Pons (tissue), 1 donor: ENCODE data around the gene TIAM2.

Experiments
- DNase-seq: peaks from one replicate; pipeline ENCODE4 v3.0.0-alpha.2; 2016; ENCODE audit warnings: low spot score

Gene TIAM2

DNA sequence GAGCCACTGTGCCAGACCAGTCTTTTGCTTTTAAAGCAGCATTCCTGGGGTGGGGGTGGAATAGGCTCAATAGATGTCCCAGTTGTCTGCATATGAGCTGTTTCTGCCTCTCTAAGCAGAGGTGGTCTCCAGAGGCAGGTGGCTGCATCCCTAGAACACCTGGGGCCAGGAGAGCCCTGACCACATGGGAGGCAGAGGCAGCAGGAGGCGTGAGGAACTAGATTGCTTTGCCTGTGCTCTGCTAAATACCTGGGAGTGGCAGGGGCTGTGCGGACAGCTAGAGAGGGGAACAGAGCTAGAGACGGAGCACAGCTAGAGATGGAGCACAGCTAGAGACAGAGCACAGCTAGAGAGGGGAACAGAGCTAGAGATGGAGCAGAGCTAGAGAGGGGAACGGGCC, 239.6 kb downstream of the TIAM2 start:
- DNase-seq = no peak

DNA sequence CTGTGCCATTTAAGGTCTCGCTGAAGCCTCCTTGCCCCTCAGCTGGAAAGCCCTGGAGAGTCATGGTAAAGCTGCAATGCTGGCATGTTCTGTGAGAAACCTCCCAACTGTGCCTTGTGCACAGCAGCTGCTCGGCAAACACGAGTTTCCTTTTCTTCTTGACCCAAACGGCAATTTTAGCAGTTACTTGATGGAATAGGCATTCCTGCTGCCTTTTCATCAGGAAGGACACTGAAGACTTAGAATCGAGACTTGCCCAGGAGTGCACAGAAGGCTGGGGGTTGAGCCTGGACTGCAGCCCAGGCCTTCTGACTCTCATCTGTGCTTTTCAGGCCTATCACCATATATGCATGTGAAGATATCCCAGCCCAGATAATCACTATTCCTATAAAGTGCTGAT, 240.0 kb downstream of the TIAM2 start:
- DNase-seq = no peak

DNA sequence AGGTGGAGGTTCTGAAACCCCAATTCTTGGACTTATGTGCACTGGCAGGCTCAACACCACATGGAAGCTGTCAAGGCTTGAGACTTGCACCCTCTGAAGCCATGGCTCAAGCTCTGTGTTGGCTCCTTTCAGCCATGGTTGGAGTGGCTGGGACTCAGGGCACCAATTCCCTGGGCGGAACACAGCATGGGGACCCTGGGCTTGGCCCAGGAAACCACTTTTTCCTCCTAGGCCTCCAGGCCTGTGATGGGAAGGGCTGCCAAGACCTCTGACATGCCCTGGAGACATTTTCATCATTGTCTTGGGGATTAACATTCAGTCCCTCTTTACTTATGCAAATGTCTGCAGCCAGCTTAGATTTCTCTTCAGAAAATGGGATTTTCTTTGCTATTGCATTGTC, 242.5 kb downstream of the TIAM2 start:
- no peak for DNase-seq

DNA sequence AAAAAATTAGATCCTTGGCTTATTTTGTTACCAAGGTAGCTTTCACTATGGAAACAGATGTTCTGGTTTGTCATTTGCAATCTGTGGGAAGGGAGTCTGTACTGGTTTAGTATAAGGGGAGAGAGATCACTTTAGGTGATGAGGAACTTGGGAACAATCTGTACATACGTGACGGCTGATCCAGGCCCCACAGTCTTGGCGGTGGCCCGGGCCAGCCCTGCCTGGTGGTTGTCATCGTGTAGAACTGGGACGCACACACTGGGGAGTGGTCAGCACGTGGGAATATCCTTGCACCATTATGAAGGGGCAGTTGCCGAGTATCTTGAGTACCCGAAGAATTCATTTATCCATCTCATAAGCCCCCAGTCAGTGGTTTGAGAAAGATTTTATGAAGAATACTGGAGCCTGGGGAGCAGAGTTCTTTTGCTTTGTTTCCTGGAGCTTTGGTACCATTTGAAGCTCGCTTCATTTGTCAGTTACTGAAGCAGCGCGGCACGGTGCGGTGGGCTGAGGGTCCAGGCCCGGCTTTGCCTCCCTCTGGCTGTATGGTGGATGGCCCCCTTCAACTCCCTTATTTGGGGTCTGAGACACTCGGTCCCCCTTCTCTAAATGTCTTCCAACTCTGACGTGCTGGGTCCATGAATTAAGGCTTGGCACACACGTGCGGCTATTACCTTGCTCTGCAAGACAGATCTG, 245.9 kb downstream of the TIAM2 start:
- DNase-seq = no peak

DNA sequence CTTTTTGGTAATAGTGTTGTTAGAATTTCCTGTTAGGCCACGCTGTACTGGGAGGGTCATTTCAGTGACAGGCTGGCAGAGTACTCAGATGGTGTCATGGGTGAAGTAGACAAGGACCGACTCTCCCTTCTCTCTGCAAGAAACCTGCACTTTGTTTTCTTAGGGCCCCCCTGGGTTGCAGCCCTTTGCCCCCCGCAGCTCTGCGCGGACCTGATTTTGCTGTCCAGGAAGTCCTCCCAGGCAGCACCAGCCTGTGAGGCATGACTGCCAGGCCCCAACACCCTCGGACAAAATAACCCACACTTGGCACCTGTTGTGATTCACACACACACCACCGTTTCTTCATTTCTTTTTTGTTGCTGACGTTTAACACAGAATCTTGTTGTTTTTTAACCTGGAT, 246.9 kb downstream of the TIAM2 start:
- no peak for DNase-seq

DNA sequence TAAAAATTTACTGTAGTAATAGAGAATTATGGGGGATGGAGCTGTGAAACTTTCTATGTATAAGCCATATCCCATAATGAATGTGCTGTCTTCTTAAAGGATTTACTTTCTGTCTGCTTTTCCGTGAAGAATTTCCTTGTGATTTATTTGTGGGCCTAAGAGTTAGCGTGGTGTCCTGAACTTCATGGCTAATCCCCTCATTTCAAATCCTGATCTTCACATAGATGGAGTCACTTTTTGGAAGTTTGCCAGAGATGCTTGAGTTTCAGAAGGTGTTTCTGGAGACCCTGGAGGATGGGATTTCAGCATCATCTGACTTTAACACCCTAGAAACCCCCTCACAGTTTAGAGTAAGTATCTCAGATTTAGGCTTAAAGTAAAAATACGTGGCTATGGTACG, 249.3 kb downstream of the TIAM2 start:
- DNase-seq = no peak

DNA sequence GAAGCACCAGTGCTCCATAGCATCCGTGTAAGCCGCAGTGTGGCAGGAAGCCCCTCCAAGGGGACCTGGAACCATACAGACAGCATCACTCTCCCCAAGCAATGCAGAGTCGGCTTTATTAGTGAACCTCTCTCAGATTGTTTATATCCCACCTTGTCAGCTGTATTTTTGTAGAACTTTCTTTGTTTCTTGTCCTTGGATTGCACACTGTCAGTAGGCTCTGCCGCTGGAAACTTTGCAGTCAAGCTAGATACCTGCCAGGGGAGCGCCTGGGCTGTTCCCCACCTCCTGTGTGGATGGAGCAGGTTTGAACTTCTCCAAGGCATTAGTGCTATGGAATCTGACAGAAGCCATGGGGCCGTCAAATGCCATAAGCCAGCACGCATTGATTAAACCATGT, 250.1 kb downstream of the TIAM2 start:
- no peak for DNase-seq

DNA sequence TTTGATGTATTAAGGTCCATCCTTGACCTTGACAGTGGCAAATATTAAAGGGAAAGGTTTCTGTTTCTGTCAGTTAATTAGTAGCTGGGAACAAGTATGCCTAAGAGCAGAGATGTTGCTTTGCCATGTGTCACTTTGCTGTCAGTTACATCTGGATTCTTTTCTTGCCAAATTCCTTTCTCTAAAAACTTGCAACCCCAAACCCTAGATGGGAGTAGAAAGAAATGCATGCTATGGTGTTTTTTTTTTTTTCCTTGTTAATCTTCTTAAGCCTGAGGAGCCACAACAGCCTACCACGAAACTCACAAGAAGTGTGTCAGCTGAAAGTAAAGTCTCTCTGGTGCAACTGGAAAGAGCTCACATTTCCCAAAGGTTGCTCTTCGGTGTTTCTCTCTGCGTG, 250.7 kb downstream of the TIAM2 start:
- no peak for DNase-seq

DNA sequence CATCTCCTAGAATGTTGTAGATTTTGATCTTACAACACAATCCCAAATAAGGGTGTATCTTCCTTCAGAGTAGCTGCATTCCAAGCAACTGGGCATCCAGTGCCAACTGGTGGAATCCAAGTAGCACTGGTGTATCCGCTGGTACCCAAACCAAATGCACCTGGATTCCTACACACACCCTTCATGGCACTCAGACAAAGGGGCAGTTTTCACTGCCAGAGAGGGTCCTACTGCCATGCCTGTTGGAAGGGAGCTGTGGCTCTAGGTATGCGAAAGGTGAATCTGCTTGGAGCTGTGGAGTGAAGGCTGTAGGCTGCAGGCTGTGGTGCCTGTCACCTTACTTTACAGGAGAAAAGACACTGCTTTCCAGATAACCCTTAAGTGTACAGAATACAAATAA, 251.7 kb downstream of the TIAM2 start:
- DNase-seq = no peak

DNA sequence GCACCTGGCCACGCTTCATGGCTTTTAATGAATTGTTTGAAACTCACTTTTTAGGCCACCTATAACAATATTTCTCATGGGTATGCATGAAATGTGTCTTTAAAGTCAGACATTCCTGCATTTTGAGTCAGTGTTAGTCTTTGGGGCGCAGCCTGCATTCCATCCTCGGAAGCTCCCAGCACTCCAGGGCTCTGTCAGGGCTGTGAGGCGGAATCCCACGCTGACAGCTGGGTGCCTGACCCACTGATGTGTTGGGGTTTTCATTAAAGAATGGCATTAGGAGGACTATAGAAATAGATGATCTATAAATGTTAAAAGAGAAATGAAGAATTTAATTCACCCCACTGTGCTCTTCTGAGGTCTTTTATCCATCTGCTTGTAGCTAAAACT, 252.5 kb downstream of the TIAM2 start:
- DNase-seq = no peak

DNA sequence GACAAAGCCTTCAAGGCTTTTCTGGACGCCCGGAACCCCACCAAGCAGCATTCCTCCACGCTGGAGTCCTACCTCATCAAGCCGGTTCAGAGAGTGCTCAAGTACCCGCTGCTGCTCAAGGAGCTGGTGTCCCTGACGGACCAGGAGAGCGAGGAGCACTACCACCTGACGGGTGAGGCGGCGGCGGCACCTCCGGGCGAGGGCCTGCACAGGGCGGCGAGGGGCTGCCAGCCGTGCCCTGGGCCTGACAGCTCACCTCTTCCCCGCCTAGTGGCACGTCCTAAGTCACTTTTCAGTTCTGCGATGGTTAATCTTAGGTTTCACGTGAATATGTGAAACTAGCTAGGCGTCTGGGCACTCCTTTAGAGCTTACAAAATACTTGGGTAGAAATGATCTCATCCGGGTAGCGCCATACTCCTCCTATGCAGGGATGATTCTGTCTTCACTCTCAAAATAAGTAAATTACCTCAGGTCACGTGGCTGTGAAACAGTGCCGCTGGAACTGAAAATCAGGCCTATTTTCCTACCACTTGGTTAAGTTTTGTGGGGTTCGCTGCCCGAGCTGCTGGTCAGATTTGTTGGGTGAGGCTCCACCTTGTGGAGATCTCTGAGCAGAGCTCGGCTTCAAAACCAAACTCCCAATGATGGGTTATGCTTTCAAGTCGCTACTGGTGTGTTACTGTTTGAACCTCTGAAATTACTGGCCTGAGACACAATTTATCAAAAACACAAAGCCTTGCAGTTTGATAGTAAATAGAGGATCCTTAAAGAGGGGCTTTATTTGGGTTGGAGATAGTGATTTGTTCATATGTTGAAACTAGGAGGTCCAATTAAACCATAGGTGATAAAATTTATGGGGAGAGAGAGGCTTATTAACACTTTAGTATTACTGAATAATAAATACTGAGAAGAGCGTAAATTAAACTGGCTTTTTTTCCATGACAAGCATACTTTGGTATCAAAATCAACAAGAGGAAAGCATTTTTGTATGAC, 253.2 kb downstream of the TIAM2 start:
- DNase-seq = peak; percentile 72

DNA sequence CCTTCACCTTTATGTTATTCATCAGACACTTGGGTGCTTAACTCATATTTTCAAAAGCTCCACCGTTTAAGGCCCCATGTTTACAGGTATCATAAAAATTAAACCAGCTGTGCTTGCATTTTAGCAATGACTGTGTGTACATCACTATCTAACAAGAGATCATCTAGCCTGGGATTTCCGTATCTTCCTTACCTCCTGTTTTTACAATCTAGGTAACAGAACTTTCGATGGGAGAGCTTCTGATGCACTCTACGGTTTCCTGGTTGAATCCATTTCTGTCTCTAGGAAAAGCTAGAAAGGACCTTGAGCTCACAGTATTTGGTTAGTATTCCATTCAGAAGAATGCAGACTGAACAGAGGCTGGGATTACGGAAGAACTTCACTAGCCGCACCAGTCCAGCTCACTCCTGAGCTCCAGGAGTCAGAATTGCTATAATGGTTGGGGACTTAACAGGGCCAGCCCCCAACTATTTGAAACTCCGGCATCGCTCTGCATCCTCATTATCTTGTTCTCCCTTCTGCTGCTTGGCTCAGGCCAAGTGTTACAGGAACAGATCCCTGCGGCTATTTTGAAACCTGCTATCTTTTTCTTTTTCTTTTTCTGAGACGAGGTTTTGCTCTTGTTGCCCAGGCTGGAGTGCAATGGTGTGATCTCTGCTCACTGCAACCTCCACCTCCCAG, 255.7 kb downstream of the TIAM2 start:
- no peak for DNase-seq

DNA sequence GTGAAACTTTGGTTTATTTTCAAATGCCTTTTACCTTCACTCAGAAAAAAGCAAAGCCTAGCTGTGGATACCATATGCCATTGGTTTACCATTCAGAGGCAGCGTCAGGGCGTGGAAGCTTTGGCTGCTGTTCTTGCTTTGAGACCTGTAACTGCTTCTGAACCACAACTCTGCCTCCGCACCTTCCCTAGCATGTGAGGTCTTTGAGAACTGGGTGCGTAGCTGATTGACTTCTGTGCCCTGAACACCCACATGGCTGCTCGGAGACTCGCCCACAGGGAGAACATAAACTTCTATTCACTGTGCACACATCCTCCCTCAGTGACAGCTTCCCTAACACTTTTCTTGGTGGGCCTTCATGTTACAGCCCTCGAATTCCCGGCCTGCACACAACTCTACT, 257.5 kb downstream of the TIAM2 start:
- DNase-seq = no peak

DNA sequence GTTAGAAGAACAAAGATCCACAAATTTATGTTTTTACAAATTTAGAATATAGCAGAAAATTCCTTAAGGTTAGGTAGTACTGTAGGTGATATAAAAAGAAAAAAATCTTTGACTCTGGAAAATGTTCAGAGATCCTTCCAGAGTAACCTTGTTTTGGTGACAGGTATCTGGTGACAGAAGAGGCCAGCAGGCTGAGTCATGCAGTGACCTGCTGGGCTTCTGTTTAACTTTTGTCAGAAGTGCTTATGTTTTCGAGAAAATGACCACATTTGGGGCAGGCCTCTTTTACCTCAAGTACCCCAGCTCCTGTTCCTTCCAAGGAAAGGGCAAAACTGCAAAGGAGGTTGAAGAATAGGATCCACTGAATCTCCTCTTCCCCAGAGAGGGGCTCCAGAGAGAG, 258.2 kb downstream of the TIAM2 start:
- no peak for DNase-seq

DNA sequence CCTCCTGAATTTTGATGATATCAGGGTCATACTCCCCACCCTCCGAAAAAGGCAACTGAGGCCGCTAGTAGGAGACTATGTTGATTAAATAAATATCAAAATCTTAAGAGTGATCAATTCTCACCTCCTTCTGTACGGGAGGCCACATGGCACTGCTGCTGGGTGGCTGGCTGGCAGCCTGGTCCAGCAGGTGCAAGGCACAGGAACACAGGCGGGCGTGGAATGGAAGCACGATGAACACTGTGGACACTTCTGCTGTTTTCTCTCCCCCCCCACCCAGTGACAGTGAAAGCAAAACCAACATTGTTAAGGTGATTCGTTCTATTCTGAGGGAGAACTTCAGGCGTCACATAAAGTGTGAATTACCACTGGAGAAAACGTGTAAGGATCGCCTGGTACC, 259.0 kb downstream of the TIAM2 start:
- no peak for DNase-seq

DNA sequence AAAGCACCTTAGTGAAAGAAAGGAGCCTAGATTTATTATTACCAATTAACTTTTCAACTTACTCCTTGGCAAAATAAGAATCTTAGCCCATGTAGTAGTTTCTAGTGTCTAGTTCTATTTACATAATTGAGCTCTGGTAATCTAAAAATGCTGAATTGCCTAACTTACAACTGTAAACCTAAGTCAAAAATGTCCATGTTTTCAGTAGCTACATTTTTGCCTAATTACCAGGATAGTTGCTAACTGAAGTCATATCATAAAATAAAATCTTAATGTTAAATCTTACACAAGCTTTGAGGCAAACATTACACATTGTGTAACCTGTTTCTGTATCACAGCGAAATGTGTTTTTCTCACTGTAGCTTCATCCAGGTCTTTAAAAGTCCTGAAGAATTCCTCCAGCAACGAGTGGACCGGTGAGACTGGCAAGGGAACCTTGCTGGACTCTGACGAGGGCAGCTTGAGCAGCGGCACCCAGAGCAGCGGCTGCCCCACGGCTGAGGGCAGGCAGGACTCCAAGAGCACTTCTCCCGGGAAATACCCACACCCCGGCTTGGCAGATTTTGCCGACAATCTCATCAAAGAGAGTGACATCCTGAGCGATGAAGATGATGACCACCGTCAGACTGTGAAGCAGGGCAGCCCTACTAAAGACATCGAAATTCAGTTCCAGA, 261.1 kb downstream of the TIAM2 start:
- no peak for DNase-seq

DNA sequence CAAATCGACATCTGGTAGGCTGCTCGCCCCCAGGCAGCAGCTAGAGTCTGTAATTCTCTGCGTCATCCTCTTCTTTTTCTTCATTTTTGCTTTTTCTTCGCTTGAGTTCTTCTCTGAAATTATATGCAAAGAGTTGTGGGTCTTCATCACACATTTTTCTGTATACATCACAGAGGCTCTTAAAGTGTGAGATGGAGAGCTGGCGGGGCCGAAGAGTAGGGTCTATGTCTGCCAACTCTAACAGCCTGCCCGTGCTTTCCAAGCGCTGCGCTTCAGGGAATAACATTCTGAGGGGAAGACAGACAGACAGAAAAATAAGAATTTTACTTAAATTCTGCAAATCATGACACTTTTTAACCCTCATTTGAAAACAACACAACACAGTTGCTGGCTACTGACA, 262.7 kb downstream of the TIAM2 start:
- DNase-seq = no peak

DNA sequence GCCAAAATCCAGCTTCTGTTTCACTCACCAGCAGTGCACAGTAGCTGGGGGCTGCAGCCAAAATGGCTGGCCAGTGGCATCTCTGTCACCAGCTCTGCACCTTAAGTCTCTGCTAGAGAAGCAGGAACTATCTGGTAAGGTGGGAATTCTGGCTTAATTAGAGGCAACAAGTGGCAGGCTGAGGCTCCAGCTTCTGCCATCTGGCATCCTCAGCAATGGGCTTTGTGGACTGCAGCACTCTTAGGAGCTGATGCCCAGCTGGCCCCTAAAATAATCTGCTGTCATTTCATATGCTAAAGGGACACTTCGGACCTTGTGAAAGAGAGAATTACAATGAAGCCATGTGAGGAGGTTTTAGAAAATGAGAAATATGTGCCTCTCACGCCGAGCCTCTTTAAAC, 264.1 kb downstream of the TIAM2 start:
- DNase-seq = no peak

DNA sequence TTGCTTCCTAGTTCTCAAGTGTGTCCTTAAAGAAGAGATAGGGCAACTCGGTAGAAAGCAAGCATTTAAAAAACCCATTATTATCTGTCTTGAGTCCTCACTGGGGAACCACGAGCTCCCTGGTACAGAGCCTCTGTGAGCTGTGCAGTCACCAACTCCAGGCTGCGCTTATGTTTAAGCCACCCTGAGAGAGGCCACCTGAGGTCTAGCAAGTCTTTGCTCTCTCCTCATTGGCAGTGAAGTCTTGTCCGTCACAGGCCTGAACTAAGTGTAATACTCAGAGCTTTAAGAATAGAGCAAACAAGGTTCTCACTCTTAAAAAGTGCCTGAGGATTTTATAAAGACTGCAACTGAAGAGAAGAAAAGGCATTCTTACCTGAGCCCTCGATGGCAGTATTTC, 264.8 kb downstream of the TIAM2 start:
- no peak for DNase-seq

DNA sequence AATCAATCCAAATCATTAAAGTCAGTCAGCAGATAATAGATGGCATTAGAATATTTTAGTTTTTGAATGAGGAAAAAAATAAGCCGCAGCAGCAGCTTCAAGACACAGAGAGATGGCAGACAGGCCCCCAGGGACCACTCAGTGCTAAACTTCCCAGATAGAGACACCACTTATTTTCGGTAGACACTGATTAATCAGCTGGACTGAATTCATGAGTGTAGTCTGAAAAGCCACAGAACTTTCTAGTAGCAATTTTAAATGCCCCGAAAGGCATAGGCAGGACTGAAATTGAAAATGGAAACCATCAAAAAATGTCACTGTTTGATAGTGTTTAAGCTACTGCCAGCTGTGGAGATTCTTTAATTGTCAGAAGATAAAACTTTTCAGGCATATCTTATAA, 265.6 kb downstream of the TIAM2 start:
- DNase-seq = no peak

DNA sequence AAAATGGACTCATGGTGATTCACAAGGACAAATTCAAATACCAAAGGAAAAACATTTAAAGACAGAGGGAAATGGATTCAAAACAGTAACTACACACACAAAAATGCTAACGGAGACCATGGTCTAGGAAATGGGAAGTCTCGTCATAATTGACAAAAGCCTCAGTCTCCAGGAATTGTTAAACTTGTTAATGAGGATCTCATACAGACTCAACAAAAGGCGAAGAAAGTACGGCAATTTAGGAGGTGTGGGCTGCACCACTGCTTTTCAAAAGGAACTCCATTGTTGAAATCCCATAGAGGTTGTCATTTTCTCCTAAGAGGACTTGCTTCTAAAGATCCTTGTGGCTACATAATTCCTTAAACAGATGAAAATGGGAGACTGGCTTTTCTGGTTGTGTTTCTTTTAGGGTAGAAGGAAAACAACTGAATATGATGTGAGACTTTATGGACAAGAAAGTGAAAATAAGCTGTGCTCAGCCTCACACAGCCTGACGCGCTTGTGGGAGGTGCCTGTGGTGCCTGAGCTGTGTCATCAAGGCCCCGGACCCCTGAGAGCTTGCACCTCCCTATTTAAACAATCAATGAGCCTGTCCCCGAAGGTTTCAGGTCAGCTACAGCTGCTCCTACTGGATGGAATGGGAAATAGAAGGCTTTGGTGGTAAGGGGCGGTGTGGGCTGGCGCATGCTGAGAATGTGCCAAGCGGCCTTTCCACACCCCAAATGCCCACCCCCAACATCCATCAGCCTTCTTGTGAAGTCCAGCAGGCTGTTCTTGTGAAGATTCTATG, 266.2 kb downstream of the TIAM2 start:
- no peak for DNase-seq

DNA sequence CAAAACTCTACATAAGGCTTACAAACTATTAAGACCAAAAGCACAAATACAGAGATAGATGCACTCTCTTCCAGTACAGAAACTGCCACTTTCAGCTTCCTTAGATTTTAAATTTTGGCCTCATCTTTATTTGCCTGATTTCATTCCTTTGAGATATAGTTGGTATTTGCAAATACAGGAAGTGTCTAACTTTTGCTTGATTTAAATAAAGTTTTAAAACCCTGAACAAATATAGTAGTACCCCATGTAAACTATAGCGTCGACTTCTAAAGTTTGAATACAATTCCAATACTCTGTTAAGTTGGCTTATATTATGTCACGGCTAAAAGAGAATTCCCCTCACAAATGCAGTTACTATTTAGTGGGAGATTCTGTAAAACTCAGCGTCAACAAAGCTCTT, 267.5 kb downstream of the TIAM2 start:
- DNase-seq = no peak
